LNCAP (cell line): Measurements from ENCODE around the gene ASF1A.

Source experiments
- TF ChIP-seq, protein P1 (sequence below): fragments of 450-650 bp; IDR thresholded peaks from 2 replicates; pipeline ENCODE4 v1.5.1; 2017; ENCODE audit warnings: mild to moderate bottlenecking

Gene ASF1A

DNA sequence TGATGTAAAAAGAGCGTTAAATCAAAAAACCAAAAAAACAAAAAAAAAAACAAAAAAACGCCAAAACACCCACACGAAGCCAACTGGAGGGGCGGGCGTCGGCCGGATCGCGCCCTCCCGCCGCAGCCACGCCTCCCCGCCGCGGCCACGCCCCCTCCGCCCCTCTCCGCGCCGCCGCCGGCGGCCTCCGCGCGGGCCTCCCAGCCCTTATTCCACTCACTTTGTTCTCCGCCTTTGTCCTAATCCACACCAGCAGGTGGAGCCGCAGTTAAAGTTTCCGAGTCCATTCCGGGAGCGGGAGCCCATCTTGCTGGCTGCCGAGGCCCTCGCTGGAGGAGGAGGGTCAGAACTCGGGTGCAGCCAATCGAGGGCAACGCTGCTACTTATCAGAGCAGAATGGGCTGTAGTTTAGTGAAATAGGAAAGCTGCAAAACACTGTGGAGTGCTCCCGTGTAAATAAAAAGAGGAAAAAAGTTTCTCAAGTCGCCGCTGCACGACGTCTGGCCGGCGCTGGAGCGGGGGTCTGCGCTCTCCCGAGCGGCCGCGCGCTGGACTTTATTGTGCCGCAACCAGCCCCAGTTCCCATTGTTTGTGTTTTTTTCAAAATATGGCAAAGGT, at the start of gene ASF1A:
ASF1A (plus strand) TSS at position 346 of the 618 bp plus-strand sequence; CDS start at position 608, 262 bp downstream.
- TF ChIP-seq, protein P1, sequence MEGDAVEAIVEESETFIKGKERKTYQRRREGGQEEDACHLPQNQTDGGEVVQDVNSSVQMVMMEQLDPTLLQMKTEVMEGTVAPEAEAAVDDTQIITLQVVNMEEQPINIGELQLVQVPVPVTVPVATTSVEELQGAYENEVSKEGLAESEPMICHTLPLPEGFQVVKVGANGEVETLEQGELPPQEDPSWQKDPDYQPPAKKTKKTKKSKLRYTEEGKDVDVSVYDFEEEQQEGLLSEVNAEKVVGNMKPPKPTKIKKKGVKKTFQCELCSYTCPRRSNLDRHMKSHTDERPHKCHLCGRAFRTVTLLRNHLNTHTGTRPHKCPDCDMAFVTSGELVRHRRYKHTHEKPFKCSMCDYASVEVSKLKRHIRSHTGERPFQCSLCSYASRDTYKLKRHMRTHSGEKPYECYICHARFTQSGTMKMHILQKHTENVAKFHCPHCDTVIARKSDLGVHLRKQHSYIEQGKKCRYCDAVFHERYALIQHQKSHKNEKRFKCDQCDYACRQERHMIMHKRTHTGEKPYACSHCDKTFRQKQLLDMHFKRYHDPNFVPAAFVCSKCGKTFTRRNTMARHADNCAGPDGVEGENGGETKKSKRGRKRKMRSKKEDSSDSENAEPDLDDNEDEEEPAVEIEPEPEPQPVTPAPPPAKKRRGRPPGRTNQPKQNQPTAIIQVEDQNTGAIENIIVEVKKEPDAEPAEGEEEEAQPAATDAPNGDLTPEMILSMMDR = peak; percentile 68

DNA sequence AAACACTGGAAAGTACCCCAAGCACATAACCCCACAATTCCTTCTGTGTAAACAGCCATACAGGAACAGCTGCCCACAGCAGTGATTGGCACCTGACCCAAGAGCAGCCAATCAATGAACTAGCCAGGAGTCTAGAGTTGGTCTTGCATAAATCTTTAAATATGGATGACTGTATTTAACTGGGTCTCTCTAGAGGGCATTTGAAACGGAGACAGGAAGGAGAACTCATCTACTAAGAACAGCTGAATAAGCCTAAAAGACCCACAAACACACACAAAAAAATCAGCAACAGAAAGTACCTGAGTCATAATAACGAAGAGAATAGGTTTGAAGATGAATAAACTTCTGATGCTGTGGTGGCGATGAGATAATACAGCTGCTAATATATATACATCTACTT, 49.0 kb upstream of the ASF1A start:
- TF ChIP-seq, protein P1 = no peak

DNA sequence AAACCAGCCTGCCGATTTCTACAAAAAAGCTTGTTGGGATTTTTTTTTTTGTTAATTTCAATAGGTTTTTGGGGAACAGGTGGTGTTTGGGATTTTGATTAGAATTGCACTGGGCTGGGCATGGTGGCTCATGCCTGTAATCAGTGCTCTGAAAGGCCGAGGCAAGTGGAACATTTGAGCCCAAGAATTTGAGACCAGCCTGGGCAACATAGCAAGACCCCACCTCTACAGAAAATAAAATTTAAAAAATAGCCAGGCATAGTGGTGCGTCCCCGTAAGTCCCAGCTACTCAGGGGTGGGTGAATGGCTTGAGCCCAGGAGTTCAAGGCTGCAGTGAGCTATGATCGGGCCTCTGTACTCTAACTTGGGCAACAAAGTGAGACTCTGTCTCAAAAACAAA, 40.5 kb upstream of the ASF1A start:
- TF ChIP-seq, protein P1 = no peak

DNA sequence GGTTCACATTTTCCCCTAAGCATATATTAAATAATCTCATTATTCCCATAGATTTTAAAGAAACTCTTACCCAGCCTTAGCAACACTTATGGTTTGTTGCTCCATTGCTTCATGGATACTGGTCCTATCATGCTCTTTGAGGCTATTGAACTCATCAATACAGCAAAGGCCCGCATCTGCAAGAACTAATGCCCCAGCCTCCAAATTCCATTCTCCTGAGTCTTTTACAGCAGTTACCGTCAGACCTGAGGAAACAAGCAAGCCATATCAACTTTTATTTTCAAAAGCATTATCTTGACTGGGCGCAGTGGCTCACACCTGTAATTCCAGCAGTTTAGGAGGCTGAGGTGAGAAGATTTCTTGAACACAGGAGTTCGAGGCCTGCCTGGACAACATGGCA, 37.7 kb upstream of the ASF1A start:
- TF ChIP-seq, protein P1 = no peak

DNA sequence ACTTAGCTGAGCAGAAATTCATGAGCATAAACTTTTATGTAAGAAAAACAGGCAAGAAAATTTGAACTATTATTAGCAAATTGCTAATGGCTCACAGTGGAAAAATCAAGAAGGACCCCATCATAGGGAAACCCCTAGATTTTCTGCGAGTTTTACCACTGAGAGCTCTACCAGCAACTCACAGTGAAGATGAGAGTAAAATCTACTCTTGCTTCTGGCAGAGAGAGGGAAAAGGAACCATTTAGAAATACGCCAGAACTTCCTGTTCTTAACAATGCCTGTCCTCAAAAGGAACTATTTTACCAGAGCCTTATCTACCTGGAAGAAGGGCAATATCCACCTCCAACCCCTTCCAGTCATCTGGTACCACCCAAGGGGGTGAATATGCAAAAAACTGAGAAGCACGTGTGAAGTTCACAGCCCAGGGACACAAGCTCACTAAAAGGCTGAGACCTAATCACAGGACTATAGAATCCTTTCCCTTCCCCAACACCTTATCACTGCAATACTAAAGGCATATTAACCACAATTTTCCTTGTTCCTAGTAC, 34.4 kb upstream of the ASF1A start:
- TF ChIP-seq, protein P1 = no peak

DNA sequence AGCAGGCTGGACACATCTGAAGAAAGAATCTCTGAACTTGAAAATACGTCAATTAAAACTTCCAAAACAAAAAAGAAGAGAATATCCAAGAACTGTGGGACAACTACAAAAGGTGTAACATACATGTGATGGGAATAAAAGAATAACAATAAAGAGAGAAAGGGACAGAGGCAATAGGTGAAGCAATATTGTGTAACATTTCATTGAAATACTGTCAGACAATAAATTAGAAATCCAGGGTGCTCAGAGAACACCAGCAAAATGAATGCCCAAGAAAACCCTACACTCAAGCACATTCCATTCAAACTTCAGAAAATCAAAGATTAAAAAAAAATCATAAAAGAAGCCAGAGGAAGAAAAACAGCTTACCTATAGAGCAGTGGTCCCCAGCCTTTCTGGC, 33.6 kb upstream of the ASF1A start:
- TF ChIP-seq, protein P1 = no peak

DNA sequence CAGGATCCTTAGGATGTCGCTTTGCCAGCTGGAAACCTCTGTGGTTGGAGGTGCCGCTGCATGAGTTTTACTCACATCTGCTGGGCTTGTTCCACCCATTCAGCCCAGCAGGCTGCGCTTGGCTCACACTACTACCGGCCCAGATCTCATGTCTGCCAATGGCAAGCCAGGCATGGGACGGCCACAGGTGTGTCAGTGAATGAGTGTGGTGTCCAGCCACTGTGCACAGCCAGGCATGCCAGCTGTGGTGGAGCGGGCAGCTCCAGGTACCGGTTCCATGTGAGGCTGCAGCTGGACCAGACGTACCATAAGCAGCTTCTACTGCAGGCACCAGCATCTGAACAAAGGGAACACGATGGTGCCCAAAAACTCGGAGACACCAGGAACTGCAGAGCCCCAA, 33.1 kb upstream of the ASF1A start:
- TF ChIP-seq, protein P1 = no peak
